WTC11 (cell line): Measurements from ENCODE around the gene RAB11FIP3.

Experiments used
- AFF4 ChIP-seq: sonication (generic); formaldehyde crosslinking; IDR thresholded peaks from 2 replicates; pipeline ENCODE4 v1.8.1; 2023; ENCODE audit warnings: mild to moderate bottlenecking, missing genetic modification reagents, borderline replicate concordance
- ATF2 ChIP-seq: sonication (generic); formaldehyde crosslinking; IDR thresholded peaks from 2 replicates; pipeline ENCODE4 v1.8.1; 2022; ENCODE audit warnings: low read depth, missing genetic modification reagents, borderline replicate concordance
- CREM ChIP-seq: sonication (generic); formaldehyde crosslinking; IDR thresholded peaks from 2 replicates; pipeline ENCODE4 v1.8.1; 2022; ENCODE audit warnings: mild to moderate bottlenecking, missing genetic modification reagents, moderate library complexity
- CTCF ChIP-seq: fragments of 200-600 bp; IDR thresholded peaks from 2 replicates; pipeline ENCODE4 v1.8.0; 2022; ENCODE audit warnings: antibody characterized with exemption
- FOXJ3 ChIP-seq: sonication (generic); formaldehyde crosslinking; IDR thresholded peaks from 2 replicates; pipeline ENCODE4 v1.9.0; 2021; ENCODE audit warnings: missing genetic modification reagents, mild to moderate bottlenecking, borderline replicate concordance
- GABPB1 ChIP-seq: sonication (generic); formaldehyde crosslinking; IDR thresholded peaks from 2 replicates; pipeline ENCODE4 v1.8.1; 2023; ENCODE audit warnings: mild to moderate bottlenecking, missing genetic modification reagents
- JAZF1 ChIP-seq: fragments of 250-450 bp; sonication (Bioruptor Pico); IDR thresholded peaks from 2 replicates; pipeline ENCODE4 v1.9.0; 2021; ENCODE audit warnings: moderate library complexity, mild to moderate bottlenecking, inconsistent platforms
- MAX ChIP-seq: sonication (generic); formaldehyde crosslinking; IDR thresholded peaks from 2 replicates; pipeline ENCODE4 v1.8.0; 2022; ENCODE audit warnings: mild to moderate bottlenecking, missing genetic modification reagents
- NFYB ChIP-seq: sonication (generic); formaldehyde crosslinking; conservative IDR thresholded peaks from 2 replicates; pipeline ENCODE4 v1.8.0; 2022; ENCODE audit warnings: low read depth, missing genetic modification reagents
- SP1 ChIP-seq: sonication (generic); formaldehyde crosslinking; conservative IDR thresholded peaks from 2 replicates; pipeline ENCODE4 v1.8.1; 2022; ENCODE audit warnings: missing genetic modification reagents
- ZNF423 ChIP-seq: fragments of 250-450 bp; sonication (Bioruptor Pico); IDR thresholded peaks from 2 replicates; pipeline ENCODE4 v2.1.2; 2022; ENCODE audit warnings: mild to moderate bottlenecking, moderate library complexity
- ZSCAN18 ChIP-seq: fragments of 250-450 bp; sonication (Bioruptor Pico); IDR thresholded peaks from 2 replicates; pipeline ENCODE4 v2.1.2; 2022; ENCODE audit warnings: mild to moderate bottlenecking, moderate library complexity

- TF ChIP-seq ATF2 (CRISPR knock-in tag) (no peak), NFYB (CRISPR knock-in tag) (no peak), MAX (CRISPR knock-in tag) (no peak), ZSCAN18 (no peak), GABPB1 (CRISPR knock-in tag) (no peak), CTCF (no peak), AFF4 (no peak), JAZF1 (CRISPR knock-in tag) (no peak), SP1 (CRISPR knock-in tag) (no peak), FOXJ3 (CRISPR knock-in tag) (no peak), CREM (CRISPR knock-in tag) (no peak), ZNF423 (CRISPR knock-in tag) (no peak)
These were observed 136.0 kb downstream of the RAB11FIP3 start for GRCh38 chr16:561413-561794.
